ENCODE data around the gene PARVB.

PARVB gene

GRCh38 chr22:44067901-44068300 is 43.8 kb downstream of the PARVB start:
- no peaks in the 10 kb centered on the region for H3K9me3 Mint-ChIP-seq
- H3K4me3 Mint-ChIP-seq: no peak overlapping the region
- DNase-seq: no peak
- no peak for TF ChIP-seq CTCF (IDR thresholded peaks at IDR 0.05)
- peaks cover 11% of the 10 kb centered on the region for H3K27me3 Mint-ChIP-seq (ENCODE audit: low read depth, poor library complexity)
- H3K4me1 Mint-ChIP-seq: peaks cover 15% of the 10 kb centered on the region
- H3K36me3 Mint-ChIP-seq (ENCODE audit: low read depth): no peaks in the 10 kb centered on the region
- no peak overlapping the region for H3K27ac Mint-ChIP-seq

GRCh38 chr22:44068422-44069191 is 44.5 kb downstream of the PARVB start:
- Mint-ChIP-seq H3K4me3 (no peak overlapping the region), H3K9me3 (no peaks in the 10 kb centered on the region), H3K27ac (no peak overlapping the region), H3K4me1 (peaks cover 19% of the 10 kb centered on the region), H3K27me3 (ENCODE audit: low read depth, poor library complexity) (peaks cover 11% of the 10 kb centered on the region), H3K36me3 (ENCODE audit: low read depth) (no peaks in the 10 kb centered on the region)
- TF ChIP-seq CTCF (IDR thresholded peaks at IDR 0.05): no peak
- DNase-seq: no peak

GRCh38 chr22:44070029-44070428 is 45.9 kb downstream of the PARVB start:
- no peak for DNase-seq
- Mint-ChIP-seq H3K36me3 (ENCODE audit: low read depth) (no peaks in the 10 kb centered on the region), H3K27me3 (ENCODE audit: low read depth, poor library complexity) (peaks cover 7% of the 10 kb centered on the region), H3K9me3 (no peaks in the 10 kb centered on the region), H3K27ac (no peak overlapping the region), H3K4me3 (no peak overlapping the region), H3K4me1 (peaks cover 33% of the 10 kb centered on the region)
- no peak for TF ChIP-seq CTCF (IDR thresholded peaks at IDR 0.05)

GRCh38 chr22:44071781-44072326 is 47.8 kb downstream of the PARVB start:
- no peak overlapping the region for H3K4me3 Mint-ChIP-seq
- H3K4me1 Mint-ChIP-seq: peaks cover 43% of the 10 kb centered on the region
- H3K36me3 Mint-ChIP-seq (ENCODE audit: low read depth): no peaks in the 10 kb centered on the region
- peaks cover 7% of the 10 kb centered on the region for H3K27me3 Mint-ChIP-seq (ENCODE audit: low read depth, poor library complexity)
- no peak overlapping the region for H3K27ac Mint-ChIP-seq
- DNase-seq: no peak
- no peaks in the 10 kb centered on the region for H3K9me3 Mint-ChIP-seq
- no peak for TF ChIP-seq CTCF (IDR thresholded peaks at IDR 0.05)

GRCh38 chr22:44074337-44074984 is 50.4 kb downstream of the PARVB start:
- Mint-ChIP-seq H3K27ac (no peak overlapping the region), H3K4me1 (peaks cover 40% of the 10 kb centered on the region), H3K9me3 (no peaks in the 10 kb centered on the region), H3K27me3 (ENCODE audit: low read depth, poor library complexity) (peaks cover 7% of the 10 kb centered on the region), H3K36me3 (ENCODE audit: low read depth) (no peaks in the 10 kb centered on the region), H3K4me3 (peak overlapping the region; percentile 15)
- TF ChIP-seq CTCF (IDR thresholded peaks at IDR 0.05): no peak
- peak; percentile 37 for DNase-seq
